Stomach (tissue), 4 donors: ENCODE measurements around the gene FAM120B.
A peak's percentile ranks its signal among the peaks of the same experiment; 100 is the strongest.

Experiments used
- CTCF ChIP-seq, 7 experiments: fragments of 450-650 bp in 4 of 7; fragments of 200-600 bp in 3 of 7; sonication (generic) in 3 of 7; IDR thresholded peaks; one replicate each; pipeline ENCODE4 v1.5.1; 2016 to 2019; ENCODE audit warnings: antibody characterized with exemption in 7 of 7, control low read depth in 2 of 7, mild to moderate bottlenecking in 1 of 7
- POLR2A ChIP-seq, 4 donors: fragments of 450-650 bp; IDR thresholded peaks; one replicate each; pipeline ENCODE4 v1.6.1; 2016; ENCODE audit warnings: antibody characterized with exemption in 4 of 4, control low read depth in 2 of 4, mild to moderate bottlenecking in 1 of 4, moderate library complexity in 1 of 4
- POLR2AphosphoS5 ChIP-seq, 3 donors: sonication (generic); formaldehyde crosslinking; IDR thresholded peaks; one replicate each; pipeline ENCODE4 v1.6.1; 2016; ENCODE audit warnings: antibody characterized with exemption in 3 of 3

- TF ChIP-seq POLR2AphosphoS5 (IDR thresholded peaks at IDR 0.05) (peak; percentile 97 to 99 (median 98)), CTCF (IDR thresholded peaks at IDR 0.05) (no peak), POLR2A (IDR thresholded peaks at IDR 0.05) (peak in 1 of 4 donors; percentile 72)
Observed at GRCh38 chr6:170306324-170307079, at the start of gene FAM120B.
